Measurements from ENCODE around the gene RNF150.
"Not testable (repeated sequence)": the region's sequence is repeated elsewhere in the genome, so short reads cannot be mapped to it uniquely, and the experiment has no call there.

Gene RNF150

DNA sequence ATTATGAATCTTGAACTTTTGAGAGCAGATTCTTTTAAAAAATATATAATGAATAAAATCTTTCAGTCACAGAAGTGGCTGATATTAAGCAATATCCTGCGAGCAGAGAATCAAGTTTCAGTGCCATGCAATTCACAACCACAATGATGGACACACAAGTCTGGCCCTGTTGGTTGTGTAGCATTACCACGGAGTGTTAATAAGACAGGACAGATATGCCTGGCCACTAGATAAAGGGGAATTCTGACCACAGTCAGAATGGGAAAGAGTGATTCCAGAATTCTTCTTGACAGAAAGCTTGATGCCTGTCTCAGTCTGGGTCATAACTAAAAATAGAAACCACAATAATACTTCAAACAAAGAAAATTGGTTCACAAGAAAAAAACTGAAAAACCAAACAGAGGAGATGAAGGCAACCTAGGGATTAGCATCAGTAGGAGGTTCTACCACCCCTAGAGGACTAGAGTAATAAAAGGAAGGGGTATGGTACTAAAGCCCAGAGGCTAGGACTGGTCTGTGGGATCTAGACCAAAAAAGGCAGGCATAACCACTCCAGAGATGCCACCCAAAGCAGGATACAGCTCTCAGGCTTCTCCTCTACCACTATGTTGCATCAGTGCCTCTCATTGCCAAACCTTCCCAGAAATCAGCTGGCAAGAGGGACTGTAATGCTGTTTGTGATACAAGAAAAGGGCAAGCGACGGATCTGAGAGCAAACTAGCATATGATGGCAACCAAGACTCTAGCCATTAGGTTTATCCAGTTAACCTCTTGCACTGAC lies 59.0 kb downstream of the RNF150 start:
- DNase-seq = no peak

- no peak for DNase-seq
Observed at GRCh38 chr4:141066690-141067089, 66.6 kb downstream of the RNF150 start.

DNA sequence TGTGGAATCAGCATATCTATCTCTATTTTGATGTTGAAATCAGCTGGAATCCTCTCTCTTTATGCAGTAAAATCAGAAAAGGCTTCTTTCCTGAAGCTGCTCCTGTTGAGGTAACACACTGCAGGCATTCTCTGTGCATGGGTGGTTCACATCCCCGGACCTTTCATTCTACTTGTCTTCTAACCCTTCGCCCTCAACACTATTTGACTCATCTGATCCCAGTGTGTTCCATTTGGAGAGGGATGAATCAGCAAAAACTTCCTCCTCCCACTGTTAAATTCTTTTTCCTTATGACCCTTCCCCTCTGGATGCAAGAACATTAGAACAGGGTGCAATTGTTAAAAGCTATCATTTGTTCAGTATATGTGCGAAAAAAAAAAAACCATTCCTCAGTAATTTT lies 67.4 kb downstream of the RNF150 start:
- DNase-seq = no peak

GRCh38 chr4:141062651-141063050 lies 70.6 kb downstream of the RNF150 start:
- no peak for DNase-seq

DNA sequence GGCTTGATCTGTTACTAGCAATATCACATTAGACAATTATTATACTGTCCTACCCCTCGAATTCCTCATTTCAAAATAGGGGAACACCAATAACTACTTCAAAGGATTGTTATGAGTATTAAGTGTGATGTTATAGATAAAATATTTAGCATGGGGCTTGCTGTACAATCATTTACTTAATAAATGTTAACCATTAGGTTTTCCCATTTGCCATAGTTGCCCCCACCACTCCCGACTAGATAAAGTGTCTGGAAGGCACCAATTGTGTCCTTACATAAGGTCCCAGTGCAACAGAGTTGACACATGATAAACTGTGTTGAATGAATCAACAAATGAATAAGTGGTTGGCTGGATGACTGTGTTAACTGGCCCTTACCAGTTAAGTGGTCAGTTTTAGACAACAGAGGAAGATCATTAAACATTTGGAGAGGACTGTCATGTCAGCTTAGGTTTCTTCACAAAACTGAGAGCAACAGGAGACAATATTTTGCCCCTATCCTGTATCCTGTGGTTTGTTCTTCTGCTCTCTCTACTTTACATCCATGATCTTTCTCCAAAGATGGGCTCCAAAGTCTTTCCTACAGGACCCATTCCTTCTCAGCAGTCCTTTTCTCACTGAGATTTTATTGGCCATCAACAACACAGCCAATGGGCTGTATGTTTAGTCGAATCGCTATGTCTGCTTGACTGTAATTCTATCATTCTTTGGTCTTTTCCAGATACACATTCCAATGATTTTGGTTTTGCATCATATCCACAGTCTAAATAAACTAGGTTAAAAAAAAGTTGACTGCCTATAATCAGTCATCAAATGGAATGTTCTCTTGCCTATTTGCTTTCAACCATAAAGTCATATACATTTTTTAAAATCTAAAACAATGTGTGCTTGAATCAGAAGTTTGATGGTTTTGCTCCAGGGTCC lies 74.4 kb downstream of the RNF150 start:
- no peak for DNase-seq

- DNase-seq = no peak
Observed at GRCh38 chr4:141057582-141057981, 75.7 kb downstream of the RNF150 start.

DNA sequence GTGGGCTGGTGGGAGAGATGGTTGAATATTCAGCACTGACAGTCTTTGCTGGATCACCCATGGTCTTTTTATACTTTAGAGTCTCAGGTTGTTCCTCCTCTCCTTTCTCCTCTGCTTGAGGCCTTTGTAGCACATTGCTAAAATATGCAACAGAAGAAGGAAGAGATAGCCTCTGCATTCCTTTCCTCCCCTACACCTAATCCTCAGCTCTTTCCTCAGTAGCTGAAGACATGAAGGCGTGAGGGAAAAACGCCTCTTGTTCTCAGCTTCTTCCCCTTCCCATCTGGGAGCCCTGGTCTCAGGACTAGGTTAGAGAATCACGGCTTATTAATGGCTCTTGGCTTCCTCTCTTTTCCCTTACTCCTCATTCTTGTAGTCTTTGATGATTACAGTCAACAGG lies 76.8 kb downstream of the RNF150 start:
- no peak for DNase-seq

DNA sequence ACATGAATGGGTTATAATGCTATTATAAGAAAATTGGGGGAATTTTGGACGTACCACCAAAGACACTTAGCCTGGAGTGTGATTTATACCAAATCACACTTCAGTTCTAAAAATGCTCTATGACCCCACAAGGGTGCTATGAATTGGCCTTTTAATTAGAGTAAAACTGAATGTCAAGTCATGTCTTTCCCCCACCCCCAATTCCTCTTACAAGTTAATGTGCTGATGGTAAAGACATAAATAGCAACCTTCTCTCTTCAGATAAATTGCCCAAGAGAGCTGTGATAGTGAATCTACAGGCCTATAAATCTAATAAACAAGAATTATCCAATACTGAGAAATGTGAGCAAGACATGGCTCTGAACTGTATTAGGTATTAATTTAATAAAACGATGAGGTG lies 78.8 kb downstream of the RNF150 start:
- no peak for DNase-seq

DNA sequence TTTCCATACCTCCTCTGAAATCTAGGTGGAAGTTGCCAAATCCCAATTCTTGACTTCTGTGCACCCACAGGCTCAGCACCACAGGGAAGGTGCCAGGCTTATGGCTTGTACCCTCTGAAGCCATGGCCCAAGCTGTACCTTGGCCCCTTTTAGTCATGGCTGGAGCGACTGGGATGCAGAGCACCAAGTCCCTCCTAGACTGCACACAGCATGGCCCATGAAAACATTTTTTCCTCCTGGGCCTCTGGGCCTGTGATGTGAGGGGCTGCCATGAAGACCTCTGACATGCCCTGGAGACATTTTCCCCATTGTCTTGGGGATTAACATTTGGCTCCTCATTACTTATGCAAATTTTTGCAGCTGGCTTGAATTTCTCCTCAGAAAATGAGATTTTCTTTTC lies 82.3 kb downstream of the RNF150 start:
- DNase-seq = not testable (repeated sequence)

DNA sequence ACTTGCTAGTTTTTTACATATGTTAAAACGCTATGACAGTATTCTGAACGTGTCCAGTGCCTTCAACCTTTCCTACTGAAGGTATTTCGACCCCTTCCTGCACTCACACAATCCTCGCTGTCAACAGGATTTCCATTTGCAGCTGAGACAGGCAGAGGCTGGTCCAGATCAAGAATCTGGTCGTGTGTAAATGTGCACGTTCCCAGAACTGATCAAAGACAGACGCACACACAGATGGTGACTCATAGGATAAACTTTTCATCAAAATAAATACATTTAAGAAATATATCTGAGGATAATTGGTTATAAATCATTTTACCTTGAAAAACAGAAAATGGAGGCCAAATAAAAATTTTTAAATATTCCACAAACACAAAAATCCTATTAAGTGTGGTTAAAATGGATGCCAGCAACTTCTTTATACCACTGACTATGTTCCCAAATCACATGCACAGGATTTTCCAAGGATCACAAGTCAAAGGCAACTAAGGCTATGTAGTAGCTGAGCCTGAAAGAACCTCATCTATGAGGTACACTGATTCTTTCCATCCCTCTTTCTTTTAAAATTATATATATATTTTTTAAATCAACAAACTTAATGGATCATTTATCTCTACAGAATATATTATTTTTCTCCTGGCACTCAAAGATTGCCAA lies 85.9 kb downstream of the RNF150 start:
- no peak for DNase-seq

- no peak for DNase-seq
Observed at GRCh38 chr4:141046255-141046654, 87.0 kb downstream of the RNF150 start.

GRCh38 chr4:141045848-141046247 lies 87.4 kb downstream of the RNF150 start:
- no peak for DNase-seq

GRCh38 chr4:141041021-141041476 lies 92.2 kb downstream of the RNF150 start:
- DNase-seq = no peak

DNA sequence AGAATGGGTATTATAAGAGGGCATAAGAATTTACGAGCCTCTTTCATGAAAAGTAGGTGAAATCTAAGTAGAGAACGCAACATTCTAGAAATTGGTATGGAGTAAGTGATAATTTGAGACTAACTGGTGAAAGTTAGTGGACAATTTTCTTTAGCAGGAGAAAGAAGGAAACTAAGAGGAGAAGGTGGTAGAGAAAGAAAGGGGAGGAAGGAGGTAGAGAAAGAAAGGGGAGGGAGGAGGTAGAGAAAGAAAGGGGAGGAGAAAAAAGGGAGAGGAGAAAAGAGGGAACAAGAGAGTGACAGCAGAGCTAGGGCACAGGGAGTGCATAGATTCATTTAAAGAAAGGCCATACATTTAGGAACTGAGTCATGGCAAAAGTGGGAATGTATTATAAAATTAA lies 94.1 kb downstream of the RNF150 start:
- DNase-seq = no peak

GRCh38 chr4:141038428-141038827 lies 94.8 kb downstream of the RNF150 start:
- DNase-seq = no peak

DNA sequence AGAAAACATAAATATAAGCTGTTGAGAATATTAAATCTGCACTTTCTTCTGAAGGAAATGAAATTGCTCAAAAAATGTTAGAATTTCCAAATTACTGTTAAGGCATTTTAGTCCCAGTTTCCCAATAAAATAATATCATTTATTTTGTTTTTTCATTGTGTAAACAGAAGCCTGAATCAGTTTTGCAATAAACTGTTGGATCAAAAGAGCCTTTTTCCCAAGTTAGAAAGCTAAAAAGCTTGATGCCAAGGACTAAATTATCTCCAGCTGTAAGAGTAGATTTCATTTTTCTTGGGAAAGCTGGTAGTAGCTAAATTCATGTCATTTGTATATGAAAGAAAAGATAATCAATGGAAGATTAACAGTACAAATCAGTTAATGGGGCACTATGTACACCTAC lies 95.8 kb downstream of the RNF150 start:
- DNase-seq = no peak

GRCh38 chr4:141036786-141037185 lies 96.5 kb downstream of the RNF150 start:
- DNase-seq = no peak

- no peak for DNase-seq
Observed at GRCh38 chr4:141035920-141036319, 97.3 kb downstream of the RNF150 start.

DNA sequence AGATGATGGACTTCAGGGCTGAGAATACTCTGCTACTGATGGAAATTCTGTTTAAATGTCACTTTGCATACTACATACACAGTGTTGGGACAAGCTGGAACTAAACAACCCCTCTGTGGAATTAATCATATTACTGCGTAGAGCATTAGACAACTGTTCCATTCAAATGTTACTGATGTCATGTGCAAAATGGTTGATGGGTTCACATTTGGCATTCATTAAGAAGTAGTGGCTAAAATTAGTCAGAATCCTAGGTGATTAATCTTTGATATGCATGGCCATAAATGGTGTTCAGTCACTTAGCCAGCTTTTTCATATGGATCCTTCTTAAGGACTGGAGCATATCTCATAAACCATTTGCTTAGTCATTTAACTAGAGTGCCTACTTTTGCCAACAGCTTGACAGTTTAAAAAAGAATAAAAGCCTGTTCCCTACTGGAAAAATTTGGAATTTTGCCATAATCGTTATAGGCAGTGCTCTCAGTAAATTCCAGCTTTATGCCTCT lies 105.2 kb downstream of the RNF150 start:
- DNase-seq = no peak

DNA sequence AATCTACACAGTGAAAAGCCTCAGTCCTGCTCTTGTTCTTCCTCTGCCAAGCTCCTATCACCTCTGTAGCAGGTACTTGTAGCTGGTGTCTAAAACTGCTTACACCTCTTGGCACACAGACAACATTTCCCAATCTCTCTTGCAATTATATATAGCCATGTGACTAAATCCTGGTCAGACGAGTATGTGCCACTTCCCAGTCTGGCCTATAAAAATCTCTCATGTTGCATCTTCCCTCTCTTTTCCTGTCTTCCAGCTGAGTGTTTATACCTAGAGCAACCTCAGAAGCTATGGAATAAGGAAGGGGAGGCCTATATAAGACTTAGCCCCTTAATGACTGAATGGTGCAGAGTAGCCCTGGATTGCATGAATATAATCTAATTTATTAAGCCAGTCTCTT lies 105.8 kb downstream of the RNF150 start:
- no peak for DNase-seq

DNA sequence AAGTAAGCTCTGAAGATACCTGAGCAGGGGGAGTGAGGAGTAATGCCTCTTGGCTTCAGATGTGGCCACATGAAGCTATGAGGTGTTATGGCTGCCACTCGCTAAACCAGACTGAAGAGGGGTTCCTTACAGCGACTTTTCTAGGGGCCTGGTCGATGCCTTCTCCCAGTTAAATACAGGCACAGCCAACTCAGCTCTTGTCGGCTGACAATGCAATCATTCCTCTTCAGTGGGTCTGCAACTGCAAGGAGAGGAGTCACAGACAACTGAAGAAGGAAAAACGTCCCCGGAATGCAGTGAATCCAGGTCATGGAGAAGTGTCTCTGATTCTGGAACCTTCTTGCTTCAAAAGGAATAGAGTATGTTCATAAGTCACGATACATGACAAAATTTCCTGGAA lies 106.4 kb downstream of the RNF150 start:
- DNase-seq = no peak

DNA sequence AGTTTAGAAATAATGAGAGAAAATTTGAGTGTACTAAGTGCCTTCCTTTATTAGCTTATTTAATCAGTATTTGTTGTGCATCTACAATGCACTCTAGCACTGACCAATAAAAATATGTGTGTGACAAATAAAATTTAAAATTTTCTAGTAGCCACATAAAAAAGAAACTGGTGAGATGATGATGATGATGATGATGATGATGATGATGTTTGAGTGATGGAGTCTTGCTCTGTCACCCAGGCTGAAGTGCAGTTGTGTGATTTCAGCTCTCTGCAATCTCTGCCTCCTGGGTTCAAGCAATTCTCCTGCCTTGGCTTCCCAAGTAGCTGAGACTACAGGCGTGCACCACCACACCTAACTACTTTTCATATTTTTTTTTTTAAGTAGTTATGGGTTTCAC lies 110.2 kb downstream of the RNF150 start:
- DNase-seq = no peak

DNA sequence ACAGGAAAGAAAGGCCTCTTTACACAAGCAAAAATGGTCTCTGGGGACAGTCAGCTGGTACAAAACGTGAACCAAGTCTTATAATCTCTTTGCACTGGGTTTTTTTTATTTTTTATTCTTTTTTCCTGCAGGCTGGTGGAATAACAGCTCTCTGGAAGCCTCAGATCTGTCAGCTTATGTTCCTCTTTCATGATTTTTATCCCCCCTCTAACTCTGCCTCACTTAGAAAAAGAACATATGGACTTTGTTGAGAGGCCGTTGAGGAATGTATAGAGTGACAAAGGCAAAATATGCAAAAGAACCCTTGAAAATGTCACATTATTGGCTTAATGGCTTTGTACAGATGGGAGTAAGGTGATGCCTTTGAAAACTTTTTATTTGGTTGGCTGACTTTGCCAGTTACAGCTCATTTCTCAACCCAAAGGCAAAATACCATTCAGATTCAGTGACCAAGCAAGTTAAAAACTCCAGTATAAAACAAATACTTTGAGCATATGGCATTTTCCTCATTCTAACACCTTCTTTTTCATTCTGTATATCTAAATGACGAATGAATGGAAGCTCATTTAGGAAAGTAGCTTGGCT lies 111.1 kb downstream of the RNF150 start:
- DNase-seq = no peak

All from activated CD8-positive, alpha-beta memory T cell treated with anti-CD3 and anti-CD28 coated beads, Interleukin-2, amount 50 U/mL, for 4 hours (primary cell).